K562 (cell line): ENCODE results near the gene RNU5D-1. TPM values are rescaled to one million over a fixed set of nuclear protein-coding genes. Genes with fewer than 3 reads are reported as not detected.

ENCODE experiments used
- BACH1 ChIP-seq: fragments of 200-800 bp; sonication (Bioruptor generic); IDR thresholded peaks from 2 replicates; pipeline ENCODE4 v1.6.1; 2016; ENCODE audit warnings: missing genetic modification characterization, missing compliant biosample characterization
- CBFA2T2 ChIP-seq: fragments of 450-650 bp; conservative IDR thresholded peaks from 2 replicates; pipeline ENCODE4 v1.6.1; 2017; ENCODE audit warnings: mild to moderate bottlenecking
- FOXK1 ChIP-seq: sonication (generic); formaldehyde crosslinking; IDR thresholded peaks from 2 replicates; pipeline ENCODE4 v1.8.0; 2022; ENCODE audit warnings: missing genetic modification reagents, mild to moderate bottlenecking, borderline replicate concordance
- NFYB ChIP-seq: IDR thresholded peaks from 2 replicates; pipeline ENCODE4 v1.6.1; 2011; ENCODE audit warnings: mild to moderate bottlenecking, moderate library complexity; ENCODE audit not compliant: insufficient read length; ENCODE audit errors: extremely low read depth
- PHB ChIP-seq: fragments of 250-450 bp; sonication (Bioruptor Pico); IDR thresholded peaks from 2 replicates; pipeline ENCODE4 v1.5.0; 2021
- PHF20 ChIP-seq: fragments of 450-650 bp; IDR thresholded peaks from 2 replicates; pipeline ENCODE4 v1.6.1; 2018; ENCODE audit not compliant: partially characterized antibody
- POLR2AphosphoS5 ChIP-seq: IDR thresholded peaks from 2 replicates; pipeline ENCODE4 v1.6.1; 2011; ENCODE audit warnings: mild to moderate bottlenecking, low read depth, low read length, moderate library complexity; ENCODE audit not compliant: control insufficient read depth, insufficient read depth
- RBM17 ChIP-seq: fragments of 200-400 bp; formaldehyde crosslinking; IDR thresholded peaks from 2 replicates; pipeline ENCODE4 v1.6.1; 2017; ENCODE audit warnings: low read depth, mild to moderate bottlenecking, low read length, borderline replicate concordance
- RNF219 ChIP-seq: fragments of 250-450 bp; sonication (Bioruptor Pico); IDR thresholded peaks from 2 replicates; pipeline ENCODE4 v1.5.0; 2022; ENCODE audit warnings: mild to moderate bottlenecking
- RREB1 ChIP-seq: fragments of 250-450 bp; sonication (Bioruptor Pico); IDR thresholded peaks from 2 replicates; pipeline ENCODE4 v1.4.0; 2020
- SAP30 ChIP-seq: fragments of 200-600 bp; sonication (generic); IDR thresholded peaks from 2 replicates; pipeline ENCODE4 v1.6.1; 2012; ENCODE audit warnings: borderline replicate concordance, low read depth, mild to moderate bottlenecking, moderate library complexity, low read length, control low read depth, inconsistent platforms; ENCODE audit not compliant: insufficient read depth, poor library complexity, severe bottlenecking
- TARDBP ChIP-seq: fragments of 450-650 bp; IDR thresholded peaks from 2 replicates; pipeline ENCODE4 v1.6.1; 2016
- TFAP4 ChIP-seq: sonication (generic); formaldehyde crosslinking; IDR thresholded peaks from 2 replicates; pipeline ENCODE4 v1.8.0; 2022; ENCODE audit warnings: missing genetic modification reagents, mild to moderate bottlenecking, moderate library complexity, borderline replicate concordance
- ZBTB9 ChIP-seq: fragments of 450-650 bp; formaldehyde crosslinking; IDR thresholded peaks from 2 replicates; pipeline ENCODE4 v1.4.0; 2020; ENCODE audit warnings: mild to moderate bottlenecking, moderate library complexity
- ZFPM2 ChIP-seq: fragments of 250-450 bp; sonication (Bioruptor Pico); IDR thresholded peaks from 2 replicates; pipeline ENCODE4 v1.5.1; 2022; ENCODE audit warnings: mild to moderate bottlenecking
- ZNF431 ChIP-seq: sonication (generic); formaldehyde crosslinking; IDR thresholded peaks from 2 replicates; pipeline ENCODE4 v1.8.0; 2022; ENCODE audit warnings: mild to moderate bottlenecking, missing genetic modification reagents
- ZNF445 ChIP-seq: fragments of 250-450 bp; sonication (Bioruptor Pico); IDR thresholded peaks from 2 replicates; pipeline ENCODE4 v1.4.0; 2020; ENCODE audit warnings: low read depth, mild to moderate bottlenecking, moderate library complexity
- polyA plus RNA-seq, 8 experiments: library from polyadenylated mRNA; depleted of rRNA in 4 of 8; stranded (reverse) in 5 of 8; unstranded in 3 of 8; fragments of >200 nt; fragmentation: Nextera tagmentation in 2 of 8; fragmentation: Illumina TruSeq in 1 of 8; extraction: Ambion mirVana in 2 of 8; extraction: Trizol in 1 of 8; gene quantifications; 2 replicates each; pipeline versions ENCODE4 v1.2.1 to v1.2.3, GENCODE V29; 2011 to 2014; ENCODE audit warnings: inconsistent platforms in 1 of 8, missing spikeins in 1 of 8
- total RNA-seq, 7 experiments: library from RNA; depleted of rRNA in 6 of 7; stranded (reverse); fragments of >200 nt in 6 of 7; fragmentation: Illumina TruSeq in 2 of 7; extraction: Trizol in 2 of 7; gene quantifications; 2 replicates each; pipeline versions ENCODE4 v1.2.1 to v1.2.3, GENCODE V29; 2011 to 2021; ENCODE audit warnings: low replicate concordance in 1 of 7

RNU5D-1 gene
- total and polyA plus RNA-seq, 9 of the 15 experiments (the other 6 are each of a cell fraction or from before 2014, with no cell fraction given) = under 0.01 TPM; not detected in 8

GRCh38 chr1:44730741-44731512 is at the start of gene RNU5D-1 (continued):
- peak; percentile 68 for TF ChIP-seq PHF20
- no peak for TF ChIP-seq NFYB
- TF ChIP-seq RNF219 (CRISPR knock-in tag) = peak; percentile 94
- TF ChIP-seq ZFPM2 = peak; percentile 91; the same call in 1 of the 2 replicates
- peak; percentile 97 for TF ChIP-seq FOXK1 (CRISPR knock-in tag)
- TF ChIP-seq ZNF445 (CRISPR knock-in tag) = peak; percentile 99
- TF ChIP-seq POLR2AphosphoS5 = peak; percentile 100
- TF ChIP-seq CBFA2T2 = peak; percentile 24
- TF ChIP-seq TARDBP = peak; percentile 99
- no peak for TF ChIP-seq SAP30
- TF ChIP-seq PHB = peak; percentile 99
- 0 out of 2 replicates have a peak, but pooled peaks have one; percentile 27 for TF ChIP-seq RREB1 (CRISPR knock-in tag)
- peak; percentile 33 for TF ChIP-seq TFAP4
- peak; percentile 88; the same call in 1 of the 2 replicates for TF ChIP-seq ZNF431 (CRISPR knock-in tag)
- peak; percentile 98 for TF ChIP-seq ZBTB9 (CRISPR knock-in tag)
- no peak for TF ChIP-seq RBM17
- TF ChIP-seq BACH1 (tag) = peak; percentile 80
